Measurements from ENCODE around the gene COL11A2. TPM values are rescaled to one million over a fixed set of nuclear protein-coding genes. Genes with fewer than 3 reads are reported as not detected.

COL11A2 gene
- total RNA-seq, 1 experiment from 2014 or later: 3.7 TPM

DNA sequence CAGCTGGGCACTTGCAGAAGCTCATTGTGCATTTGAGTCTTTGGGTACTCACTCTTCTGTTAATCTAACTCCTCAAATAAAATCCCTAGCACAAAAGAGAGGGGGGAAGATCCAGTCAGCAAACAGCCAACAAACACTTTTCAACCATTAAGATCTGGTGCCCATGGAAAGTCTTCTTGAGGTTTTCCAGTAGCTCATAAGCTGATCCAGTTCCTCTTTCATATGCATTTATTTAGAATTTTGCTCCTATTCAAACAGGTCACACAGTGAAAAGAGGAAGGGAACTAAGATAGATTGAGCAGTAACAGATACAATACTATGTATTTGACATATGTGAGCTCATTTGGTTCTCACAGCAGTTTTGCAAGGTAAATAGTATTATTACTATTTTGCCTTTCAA is 77.9 kb downstream of the COL11A2 start:
- no peak overlapping the region for H3K27ac Mint-ChIP-seq

DNA sequence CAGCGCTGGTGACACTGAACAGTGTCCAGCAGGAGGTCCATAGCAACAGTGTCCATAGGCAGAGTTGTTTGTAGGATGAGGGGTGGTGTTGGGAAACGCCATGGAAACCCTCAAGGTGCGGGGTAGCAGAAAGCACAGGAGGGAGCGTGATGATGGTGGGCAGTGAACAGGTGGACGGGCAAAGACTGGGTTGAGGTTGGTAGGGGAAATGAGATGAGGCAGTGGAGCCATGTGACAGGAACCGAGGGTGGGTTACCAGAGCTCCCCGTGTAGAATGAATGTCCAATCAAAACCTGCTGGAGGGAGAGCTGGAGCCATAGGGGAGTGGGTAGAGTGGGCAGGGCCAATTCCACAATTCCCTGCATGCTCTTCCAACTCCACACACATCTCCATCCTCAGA is 78.5 kb downstream of the COL11A2 start:
- ChIA-PET CTCF (interaction anchor here (0.6 to 5.3 kb wide), 4 partner anchors 11 to 159 kb away, joined by 3 to 43 read pairs (median 5); no protein-coding TSS in a partner anchor), POLR2A (interaction anchor here (1.0 to 1.3 kb wide), 2 partner anchors 142 to 143 kb away, joined by 3 read pairs; no protein-coding TSS in a partner anchor)
- H3K36me3 Mint-ChIP-seq: no peaks in the 10 kb centered on the region; the same call in 1 of the 2 replicates

More for the DNA sequence above, 77.9 kb downstream of the COL11A2 start:
- Mint-ChIP-seq H3K4me3 (no peak overlapping the region), H3K36me3 (no peaks in the 10 kb centered on the region; the same call in 1 of the 2 replicates), H3K27me3 (ENCODE audit: low read depth) (peaks cover 9% of the 10 kb centered on the region), H3K4me1 (peaks cover 36% of the 10 kb centered on the region), H3K9me3 (no peaks in the 10 kb centered on the region)
- ChIA-PET CTCF (interaction anchor here (0.6 to 5.3 kb wide), 5 partner anchors 11 to 160 kb away, joined by 3 to 43 read pairs (median 4); no protein-coding TSS in a partner anchor), POLR2A (interaction anchor here (1.0 to 1.3 kb wide), 2 partner anchors 142 to 144 kb away, joined by 3 read pairs; no protein-coding TSS in a partner anchor)
- TF ChIP-seq, protein P1, sequence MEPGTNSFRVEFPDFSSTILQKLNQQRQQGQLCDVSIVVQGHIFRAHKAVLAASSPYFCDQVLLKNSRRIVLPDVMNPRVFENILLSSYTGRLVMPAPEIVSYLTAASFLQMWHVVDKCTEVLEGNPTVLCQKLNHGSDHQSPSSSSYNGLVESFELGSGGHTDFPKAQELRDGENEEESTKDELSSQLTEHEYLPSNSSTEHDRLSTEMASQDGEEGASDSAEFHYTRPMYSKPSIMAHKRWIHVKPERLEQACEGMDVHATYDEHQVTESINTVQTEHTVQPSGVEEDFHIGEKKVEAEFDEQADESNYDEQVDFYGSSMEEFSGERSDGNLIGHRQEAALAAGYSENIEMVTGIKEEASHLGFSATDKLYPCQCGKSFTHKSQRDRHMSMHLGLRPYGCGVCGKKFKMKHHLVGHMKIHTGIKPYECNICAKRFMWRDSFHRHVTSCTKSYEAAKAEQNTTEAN (CRISPR knock-in tag; IDR thresholded peaks at IDR 0.05): no peak
- TF ChIP-seq GABPB1 (CRISPR knock-in tag; IDR thresholded peaks at IDR 0.05): no peak
- ATAC-seq (no peak), DNase-seq (ENCODE audit: low spot score) (no peak)

More for the DNA sequence above, 78.5 kb downstream of the COL11A2 start:
- H3K4me1 Mint-ChIP-seq: peaks cover 29% of the 10 kb centered on the region
- TF ChIP-seq, protein P1 (CRISPR knock-in tag; IDR thresholded peaks at IDR 0.05): no peak
- no peak for TF ChIP-seq FOXJ3 (CRISPR knock-in tag; IDR thresholded peaks at IDR 0.05; ENCODE audit: borderline replicate concordance)
- no peak for TF ChIP-seq PRRX2 (CRISPR knock-in tag; IDR thresholded peaks at IDR 0.05)
- TF ChIP-seq, protein P2, sequence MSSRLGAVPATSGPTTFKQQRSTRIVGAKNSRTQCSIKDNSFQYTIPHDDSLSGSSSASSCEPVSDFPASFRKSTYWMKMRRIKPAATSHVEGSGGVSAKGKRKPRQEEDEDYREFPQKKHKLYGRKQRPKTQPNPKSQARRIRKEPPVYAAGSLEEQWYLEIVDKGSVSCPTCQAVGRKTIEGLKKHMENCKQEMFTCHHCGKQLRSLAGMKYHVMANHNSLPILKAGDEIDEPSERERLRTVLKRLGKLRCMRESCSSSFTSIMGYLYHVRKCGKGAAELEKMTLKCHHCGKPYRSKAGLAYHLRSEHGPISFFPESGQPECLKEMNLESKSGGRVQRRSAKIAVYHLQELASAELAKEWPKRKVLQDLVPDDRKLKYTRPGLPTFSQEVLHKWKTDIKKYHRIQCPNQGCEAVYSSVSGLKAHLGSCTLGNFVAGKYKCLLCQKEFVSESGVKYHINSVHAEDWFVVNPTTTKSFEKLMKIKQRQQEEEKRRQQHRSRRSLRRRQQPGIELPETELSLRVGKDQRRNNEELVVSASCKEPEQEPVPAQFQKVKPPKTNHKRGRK (CRISPR knock-in tag; IDR thresholded peaks at IDR 0.05; ENCODE audit: borderline replicate concordance): no peak
- no peak overlapping the region for H3K27ac Mint-ChIP-seq
- ATAC-seq: no peak
- no peak overlapping the region for H3K4me3 Mint-ChIP-seq
- no peaks in the 10 kb centered on the region for H3K9me3 Mint-ChIP-seq
- no peak for DNase-seq (ENCODE audit: low spot score)
- peaks cover 14% of the 10 kb centered on the region for H3K27me3 Mint-ChIP-seq (ENCODE audit: low read depth)

Small RNA genes within 50 kb of the gene (microRNA-seq; reads per million reads assigned to microRNA genes)
- not detected for gene MIR219A1 (ENCODE audit: borderline number of aligned reads)

Other genes starting within 250 kb of the COL11A2 start
- 6.0 to 9.3 TPM (median 6.6 TPM) in 3 replicates for gene HLA-DMA, start 239.4 kb downstream of the COL11A2 start, total RNA-seq (2021)
- 206 to 222 TPM (median 214 TPM) in 3 replicates for gene BRD2, start 223.9 kb downstream of the COL11A2 start, total RNA-seq (2021)
- gene HLA-DOA, start 182.9 kb downstream of the COL11A2 start, total RNA-seq (2021): 13.6 to 24.6 TPM (median 24.4 TPM) in 3 replicates
- 4.4 to 5.4 TPM (median 4.9 TPM) in 3 replicates for gene HLA-DPA1, start 118.8 kb downstream of the COL11A2 start, total RNA-seq (2021)
- gene HLA-DPB1, start 116.5 kb downstream of the COL11A2 start, total RNA-seq (2021): 18.0 to 23.9 TPM (median 21.3 TPM) in 3 replicates
- gene RXRB, start 8.2 kb upstream of the COL11A2 start, total RNA-seq (2021): 21.5 to 24.5 TPM (median 23.3 TPM) in 3 replicates
- 131 to 163 TPM (median 134 TPM) in 3 replicates for gene SLC39A7, start 8.4 kb upstream of the COL11A2 start, total RNA-seq (2021)
- gene HSD17B8, start 12.2 kb upstream of the COL11A2 start, total RNA-seq (2021): 7.3 to 8.1 TPM (median 7.7 TPM) in 3 replicates
- gene RING1, start 16.0 kb upstream of the COL11A2 start, total RNA-seq (2021): 26.6 to 30.2 TPM (median 27.8 TPM) in 3 replicates
- gene VPS52, start 79.4 kb upstream of the COL11A2 start, total RNA-seq (2021): 43.0 to 46.8 TPM (median 43.1 TPM) in 3 replicates
- gene RPS18, start 79.6 kb upstream of the COL11A2 start, total RNA-seq (2021): 2,857 to 3,321 TPM (median 3,240 TPM) in 3 replicates
- gene B3GALT4, start 84.7 kb upstream of the COL11A2 start, total RNA-seq (2021): 3.2 to 5.0 TPM (median 4.1 TPM) in 3 replicates
- 72.0 to 94.5 TPM (median 72.4 TPM) in 3 replicates for gene WDR46, start 96.8 kb upstream of the COL11A2 start, total RNA-seq (2021)
- 83.3 to 95.7 TPM (median 85.6 TPM) in 3 replicates for gene PFDN6, start 97.1 kb upstream of the COL11A2 start, total RNA-seq (2021)
- gene RGL2, start 106.5 kb upstream of the COL11A2 start, total RNA-seq (2021): 72.6 to 79.7 TPM (median 77.1 TPM) in 3 replicates
- gene TAPBP, start 121.6 kb upstream of the COL11A2 start, total RNA-seq (2021): 43.5 to 50.2 TPM (median 49.3 TPM) in 3 replicates
- 11.6 to 14.7 TPM (median 13.7 TPM) in 3 replicates for gene ZBTB22, start 125.3 kb upstream of the COL11A2 start, total RNA-seq (2021)
- gene DAXX, start 130.5 kb upstream of the COL11A2 start, total RNA-seq (2021): 61.8 to 67.2 TPM (median 65.1 TPM) in 3 replicates
- gene KIFC1, start 199.4 kb upstream of the COL11A2 start, total RNA-seq (2021): 79.5 to 97.3 TPM (median 83.7 TPM) in 3 replicates
- 60.0 to 63.6 TPM (median 60.2 TPM) in 3 replicates for gene PHF1, start 218.5 kb upstream of the COL11A2 start, total RNA-seq (2021)
- 229 to 247 TPM (median 243 TPM) in 3 replicates for gene CUTA, start 225.6 kb upstream of the COL11A2 start, total RNA-seq (2021)
- gene SYNGAP1, start 227.6 kb upstream of the COL11A2 start, total RNA-seq (2021): 139 to 172 TPM (median 160 TPM) in 3 replicates